Endodermal cell (in vitro differentiated cells): ENCODE results near the gene EIF5A2. TPM values are rescaled to one million over a fixed set of nuclear protein-coding genes. Genes with fewer than 3 reads are reported as not detected.
A peak's percentile ranks its signal among the peaks of the same experiment; 100 is the strongest.

Source experiments
- DNase-seq: peaks from one replicate; pipeline ENCODE4 v3.0.0-alpha.2; 2017
- H3K27ac ChIP-seq: 2 replicates; pipeline ENCODE4 v1.5.1; 2013; ENCODE audit warnings: mild to moderate bottlenecking, low read depth, low read length, moderate library complexity
- H3K27me3 ChIP-seq: 2 replicates; pipeline ENCODE4 v1.6.1; 2013; ENCODE audit warnings: mild to moderate bottlenecking, low read length, moderate library complexity; ENCODE audit not compliant: insufficient read depth, control insufficient read depth, poor library complexity, severe bottlenecking
- H3K36me3 ChIP-seq: 2 replicates; pipeline ENCODE4 v1.7.0; 2013; ENCODE audit warnings: mild to moderate bottlenecking, low read length, moderate library complexity; ENCODE audit not compliant: control insufficient read depth, insufficient read depth
- H3K4me1 ChIP-seq: one replicate; pipeline ENCODE4 v1.7.0; 2013; ENCODE audit warnings: low read length; ENCODE audit not compliant: control insufficient read depth, insufficient read depth
- H3K4me3 ChIP-seq: 2 replicates; pipeline ENCODE4 v1.5.1; 2013; ENCODE audit warnings: mild to moderate bottlenecking, low read length, moderate library complexity
- H3K9ac ChIP-seq: 2 replicates; pipeline ENCODE4 v1.6.1; 2013; ENCODE audit warnings: mild to moderate bottlenecking, low read length, moderate library complexity; ENCODE audit not compliant: poor library complexity, severe bottlenecking; ENCODE audit errors: extremely low read depth
- H3K9me3 ChIP-seq: 2 replicates; pipeline ENCODE4 v1.6.1; 2013; ENCODE audit warnings: mild to moderate bottlenecking, low read length, moderate library complexity; ENCODE audit not compliant: control insufficient read depth
- H3K27ac Mint-ChIP-seq: 2 replicates; pipeline ENCODE4 v1.8.0; 2020; ENCODE audit warnings: mixed read lengths
- H3K27me3 Mint-ChIP-seq: 2 replicates; pipeline ENCODE4 v1.8.0; 2021; ENCODE audit warnings: mild to moderate bottlenecking, mixed read lengths; ENCODE audit not compliant: insufficient read depth
- H3K36me3 Mint-ChIP-seq: 2 replicates; pipeline ENCODE4 v1.8.0; 2020; ENCODE audit warnings: low read depth, mixed read lengths
- H3K4me1 Mint-ChIP-seq: 2 replicates; pipeline ENCODE4 v1.8.0; 2020; ENCODE audit warnings: mixed read lengths
- H3K4me3 Mint-ChIP-seq: 2 replicates; pipeline ENCODE4 v1.8.0; 2020; ENCODE audit warnings: mild to moderate bottlenecking, moderate library complexity, mixed read lengths
- H3K9me3 Mint-ChIP-seq: 2 replicates; pipeline ENCODE4 v1.8.0; 2020; ENCODE audit warnings: mild to moderate bottlenecking, mixed read lengths
- WGBS, 2 experiments: methylation state at CpG; one replicate each; pipeline versions ENCODE4 v1.1.5 to v1.1.7; 2013; ENCODE audit warnings: missing lambda C conversion rate in 2 of 2, mixed read lengths in 1 of 2; ENCODE audit not compliant: insufficient coverage in 1 of 2, insufficient read length in 1 of 2; 5-methylcytosine and 5-hydroxymethylcytosine counted together
- total RNA-seq, 2 donors: library from RNA; stranded (reverse); fragmentation: NEBNext Ultra II Directional in 1 of 2; extraction: Animal tissue kit (Norgen Biotek cat#: 25700) in 1 of 2; gene quantifications; 2 replicates in 1 of 2; 3 replicates in 1 of 2; pipeline ENCODE4 v1.2.1, GENCODE V29; 2021
- TF ChIP-seq, protein P1 (sequence below): fragments of 200-600 bp; sonication (generic); conservative IDR thresholded peaks from 2 replicates; pipeline ENCODE4 v1.5.0; 2021; ENCODE audit warnings: antibody characterized with exemption, mild to moderate bottlenecking

EIF5A2 gene
- total RNA-seq, 2 donors from 2014 or later = 8.4 to 12.4 TPM

DNA sequence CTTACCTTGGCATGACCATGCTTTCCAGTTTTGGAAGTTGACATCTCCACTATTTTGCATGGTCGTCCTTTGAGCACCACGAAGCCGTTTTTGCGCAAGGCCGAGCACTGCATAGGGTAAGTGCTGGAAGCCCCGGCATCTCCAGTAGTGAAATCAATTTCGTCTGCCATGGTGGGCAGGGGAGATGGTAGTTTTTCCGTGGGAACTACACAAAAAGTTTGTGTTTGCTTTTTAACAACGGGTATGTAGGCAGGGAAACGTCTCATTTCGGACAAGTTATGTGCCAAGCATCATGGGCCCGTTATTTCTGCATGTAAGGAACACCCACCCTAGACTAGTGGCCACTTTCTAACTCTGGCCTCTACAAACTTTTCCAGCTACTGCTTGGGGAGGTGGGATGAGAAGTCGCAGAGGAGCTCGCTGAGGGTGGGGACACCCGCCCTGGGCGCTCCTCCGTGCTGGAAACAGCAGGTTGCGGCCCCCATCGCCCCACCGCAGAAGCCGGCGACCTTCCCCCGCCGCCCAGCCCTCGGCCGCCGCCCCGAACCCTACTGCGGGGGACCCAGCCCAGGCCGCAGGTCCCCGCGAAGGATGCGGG lies 701 bp downstream of the EIF5A2 start:
- H3K4me1 ChIP-seq = no peaks in the 10 kb centered on the region
- Mint-ChIP-seq H3K4me3 (peak overlapping the region; percentile 84), H3K27ac (no peak overlapping the region), H3K9me3 (peaks cover 30% of the 10 kb centered on the region), H3K4me1 (peaks cover 13% of the 10 kb centered on the region), H3K27me3 (peaks cover 27% of the 10 kb centered on the region), H3K36me3 (peaks cover 5% of the 10 kb centered on the region)
- TF ChIP-seq, protein P1, sequence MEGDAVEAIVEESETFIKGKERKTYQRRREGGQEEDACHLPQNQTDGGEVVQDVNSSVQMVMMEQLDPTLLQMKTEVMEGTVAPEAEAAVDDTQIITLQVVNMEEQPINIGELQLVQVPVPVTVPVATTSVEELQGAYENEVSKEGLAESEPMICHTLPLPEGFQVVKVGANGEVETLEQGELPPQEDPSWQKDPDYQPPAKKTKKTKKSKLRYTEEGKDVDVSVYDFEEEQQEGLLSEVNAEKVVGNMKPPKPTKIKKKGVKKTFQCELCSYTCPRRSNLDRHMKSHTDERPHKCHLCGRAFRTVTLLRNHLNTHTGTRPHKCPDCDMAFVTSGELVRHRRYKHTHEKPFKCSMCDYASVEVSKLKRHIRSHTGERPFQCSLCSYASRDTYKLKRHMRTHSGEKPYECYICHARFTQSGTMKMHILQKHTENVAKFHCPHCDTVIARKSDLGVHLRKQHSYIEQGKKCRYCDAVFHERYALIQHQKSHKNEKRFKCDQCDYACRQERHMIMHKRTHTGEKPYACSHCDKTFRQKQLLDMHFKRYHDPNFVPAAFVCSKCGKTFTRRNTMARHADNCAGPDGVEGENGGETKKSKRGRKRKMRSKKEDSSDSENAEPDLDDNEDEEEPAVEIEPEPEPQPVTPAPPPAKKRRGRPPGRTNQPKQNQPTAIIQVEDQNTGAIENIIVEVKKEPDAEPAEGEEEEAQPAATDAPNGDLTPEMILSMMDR = no peak
- peak; percentile 58 for DNase-seq
- peaks cover 17% of the 10 kb centered on the region for H3K27me3 ChIP-seq
- no peaks in the 10 kb centered on the region for H3K36me3 ChIP-seq
- peaks cover 25% of the 10 kb centered on the region for H3K9me3 ChIP-seq
- peak overlapping the region; percentile 88 for H3K4me3 ChIP-seq
- WGBS, 2 experiments = 6 to 7% methylated on average over 16 to 33 of the region's 33 CpGs
- no peak overlapping the region for H3K27ac ChIP-seq
- H3K9ac ChIP-seq = peak overlapping the region; percentile 27

DNA sequence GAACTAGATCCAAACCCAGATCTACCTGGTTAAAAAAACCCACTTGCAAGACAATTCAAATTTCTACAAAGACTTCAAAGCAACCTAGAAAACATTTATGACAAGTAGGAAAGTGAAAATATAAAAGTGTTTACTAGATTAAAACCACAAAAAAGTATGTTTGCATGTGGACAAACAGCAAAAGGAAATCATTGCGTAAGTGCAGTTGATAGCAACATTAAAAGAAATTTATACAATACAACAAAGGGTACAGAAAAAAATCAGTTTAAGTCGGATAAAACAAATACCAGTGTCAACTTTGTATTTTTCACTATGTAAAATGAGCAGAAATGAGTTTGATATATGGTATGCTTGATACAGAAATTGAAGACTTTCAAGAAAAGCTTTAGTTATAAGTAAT lies 2.6 kb downstream of the EIF5A2 start:
- TF ChIP-seq, protein P1 = no peak
- no peak overlapping the region for H3K9ac ChIP-seq
- WGBS, 2 experiments = 100% methylated on average over 2 of the region's 2 CpGs; no CpG with 5 or more reads in 1 of the 2 experiments
- no peaks in the 10 kb centered on the region for H3K36me3 ChIP-seq
- H3K9me3 ChIP-seq = peaks cover 20% of the 10 kb centered on the region
- no peak overlapping the region for H3K27ac ChIP-seq
- peaks cover 17% of the 10 kb centered on the region for H3K27me3 ChIP-seq
- H3K27ac Mint-ChIP-seq = no peak overlapping the region
- H3K4me1 ChIP-seq = no peaks in the 10 kb centered on the region
- peaks cover 13% of the 10 kb centered on the region for H3K4me1 Mint-ChIP-seq
- no peak overlapping the region for H3K4me3 ChIP-seq
- H3K9me3 Mint-ChIP-seq = peaks cover 21% of the 10 kb centered on the region
- DNase-seq = no peak
- H3K4me3 Mint-ChIP-seq = no peak overlapping the region
- peaks cover 27% of the 10 kb centered on the region for H3K27me3 Mint-ChIP-seq
- H3K36me3 Mint-ChIP-seq = peaks cover 9% of the 10 kb centered on the region

DNA sequence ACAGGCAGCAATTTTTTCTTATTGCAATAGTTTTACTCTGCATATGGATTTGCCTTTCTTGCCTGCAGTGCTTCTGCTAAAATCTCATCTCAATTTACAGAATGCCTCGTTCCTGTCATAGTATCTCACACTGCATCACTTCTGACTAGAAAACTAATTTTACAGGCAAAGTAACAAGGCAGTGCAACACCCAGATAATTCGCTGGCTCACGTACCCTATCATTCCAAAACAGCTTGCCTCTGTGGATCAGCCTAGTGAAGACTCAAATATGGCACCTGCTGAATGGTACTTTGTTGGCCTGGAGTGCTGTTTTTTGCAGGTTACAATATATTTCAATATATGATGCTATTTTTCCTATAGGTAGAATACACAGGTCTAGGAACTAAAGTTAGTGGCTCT lies 5.3 kb downstream of the EIF5A2 start:
- H3K36me3 Mint-ChIP-seq = peaks cover 20% of the 10 kb centered on the region
- H3K4me1 Mint-ChIP-seq = peaks cover 13% of the 10 kb centered on the region
- H3K27ac Mint-ChIP-seq = no peak overlapping the region
- Histone ChIP-seq H3K27ac (no peak overlapping the region), H3K4me1 (no peaks in the 10 kb centered on the region), H3K36me3 (peaks cover 3% of the 10 kb centered on the region), H3K9ac (no peak overlapping the region), H3K4me3 (no peak overlapping the region), H3K27me3 (peaks cover 17% of the 10 kb centered on the region), H3K9me3 (peaks cover 3% of the 10 kb centered on the region)
- H3K27me3 Mint-ChIP-seq = peaks cover 13% of the 10 kb centered on the region
- DNase-seq = no peak
- H3K4me3 Mint-ChIP-seq = no peak overlapping the region
- TF ChIP-seq, protein P1 = no peak
- 94 to 97% methylated on average over 3 of the region's 3 CpGs for WGBS, 2 experiments
- H3K9me3 Mint-ChIP-seq = peaks cover 4% of the 10 kb centered on the region
